Measurements from ENCODE around the gene RABGEF1.

- no peak for TF ChIP-seq TAF1 (IDR thresholded peaks at IDR 0.05; ENCODE audit: borderline replicate concordance, low read depth, low read length)
- no peak for TF ChIP-seq IRF3 (IDR thresholded peaks at IDR 0.05; ENCODE audit: low read depth, low read length)
- no peak for TF ChIP-seq POLR2AphosphoS5 (IDR thresholded peaks at IDR 0.05; ENCODE audit: low read depth, low read length)
- no peak for TF ChIP-seq RXRA (IDR thresholded peaks at IDR 0.05; ENCODE audit: borderline replicate concordance, low read depth)
These were observed 14.7 kb upstream of the RABGEF1 start for GRCh38 chr7:66725843-66726242.
